ENCODE measurements around the gene LMAN1L. TPM values are rescaled to one million over a fixed set of nuclear protein-coding genes. Genes with fewer than 3 reads are reported as not detected.

LMAN1L gene
- total RNA-seq, 1 donor from 2014 or later, result not detected

- Mint-ChIP-seq H3K27ac (ENCODE audit: unreplicated experiment) (no peak overlapping the region), H3K9me3 (ENCODE audit: unreplicated experiment) (no peaks in the 10 kb centered on the region), H3K36me3 (ENCODE audit: unreplicated experiment) (peaks cover 10% of the 10 kb centered on the region), H3K4me3 (ENCODE audit: unreplicated experiment) (no peak overlapping the region), H3K4me1 (ENCODE audit: unreplicated experiment) (peaks cover 3% of the 10 kb centered on the region), H3K27me3 (ENCODE audit: unreplicated experiment) (no peaks in the 10 kb centered on the region)
- no peak for DNase-seq (ENCODE audit: extremely low spot score, unreplicated experiment)
- no peak for TF ChIP-seq CTCF (IDR thresholded peaks at IDR 0.05)
These were observed 43.9 kb downstream of the LMAN1L start for GRCh38 chr15:74856537-74856936.

- Mint-ChIP-seq H3K36me3 (ENCODE audit: unreplicated experiment) (peaks cover 10% of the 10 kb centered on the region), H3K27me3 (ENCODE audit: unreplicated experiment) (no peaks in the 10 kb centered on the region), H3K4me3 (ENCODE audit: unreplicated experiment) (no peak overlapping the region), H3K9me3 (ENCODE audit: unreplicated experiment) (no peaks in the 10 kb centered on the region), H3K4me1 (ENCODE audit: unreplicated experiment) (peaks cover 3% of the 10 kb centered on the region), H3K27ac (ENCODE audit: unreplicated experiment) (no peak overlapping the region)
- TF ChIP-seq CTCF (IDR thresholded peaks at IDR 0.05), result no peak
- no peak for DNase-seq (ENCODE audit: extremely low spot score, unreplicated experiment)
These were observed 44.5 kb downstream of the LMAN1L start for GRCh38 chr15:74857082-74857655.

- H3K27me3 Mint-ChIP-seq (ENCODE audit: unreplicated experiment), result no peaks in the 10 kb centered on the region
- H3K36me3 Mint-ChIP-seq (ENCODE audit: unreplicated experiment), result peaks cover 8% of the 10 kb centered on the region
- TF ChIP-seq CTCF (IDR thresholded peaks at IDR 0.05), result no peak
- H3K4me3 Mint-ChIP-seq (ENCODE audit: unreplicated experiment), result no peak overlapping the region
- H3K9me3 Mint-ChIP-seq (ENCODE audit: unreplicated experiment), result no peaks in the 10 kb centered on the region
- DNase-seq (ENCODE audit: extremely low spot score, unreplicated experiment), result no peak
- no peak overlapping the region for H3K27ac Mint-ChIP-seq (ENCODE audit: unreplicated experiment)
- H3K4me1 Mint-ChIP-seq (ENCODE audit: unreplicated experiment), result peaks cover 3% of the 10 kb centered on the region
These were observed 45.2 kb downstream of the LMAN1L start for GRCh38 chr15:74857671-74858368.

- no peaks in the 10 kb centered on the region for H3K9me3 Mint-ChIP-seq (ENCODE audit: unreplicated experiment)
- no peak overlapping the region for H3K27ac Mint-ChIP-seq (ENCODE audit: unreplicated experiment)
- no peak for DNase-seq (ENCODE audit: extremely low spot score, unreplicated experiment)
These were observed 45.7 kb downstream of the LMAN1L start for GRCh38 chr15:74858369-74858740.

More at GRCh38 chr15:74858369-74858740, 45.7 kb downstream of the LMAN1L start:
- Mint-ChIP-seq H3K4me3 (ENCODE audit: unreplicated experiment) (no peak overlapping the region), H3K27me3 (ENCODE audit: unreplicated experiment) (no peaks in the 10 kb centered on the region), H3K36me3 (ENCODE audit: unreplicated experiment) (peaks cover 4% of the 10 kb centered on the region), H3K4me1 (ENCODE audit: unreplicated experiment) (peaks cover 3% of the 10 kb centered on the region)
- TF ChIP-seq CTCF (IDR thresholded peaks at IDR 0.05), result no peak
